Left renal pelvis (tissue), 4 donors: ENCODE data around the gene RBM48. TPM values are rescaled to one million over a fixed set of nuclear protein-coding genes. Genes with fewer than 3 reads are reported as not detected.
"Not testable (repeated sequence)": the region's sequence is repeated elsewhere in the genome, so short reads cannot be mapped to it uniquely, and the experiment has no call there.

Source experiments
- DNase-seq, 4 donors: peaks; one replicate each; pipeline ENCODE4 v3.0.0-alpha.2; 2013; ENCODE audit warnings: low read depth in 4 of 4, low spot score in 3 of 4
- polyA plus RNA-seq, 4 donors: library from polyadenylated mRNA; unstranded; fragments of 120-200 nt; gene quantifications; one replicate each; pipeline ENCODE4 v1.2.1, GENCODE V29; 2013; ENCODE audit not compliant: insufficient read length in 4 of 4

Gene RBM48
- polyA plus RNA-seq, 4 donors: 17.0 to 21.7 (median 18.1) TPM

GRCh38 chr7:92534572-92534971, 6.0 kb downstream of the RBM48 start:
- no peak for DNase-seq

- DNase-seq: not testable (repeated sequence)
Observed at GRCh38 chr7:92543542-92543941, 14.9 kb downstream of the RBM48 start.

GRCh38 chr7:92545116-92545515, 16.5 kb downstream of the RBM48 start:
- DNase-seq: not testable (repeated sequence)

- DNase-seq: no peak
Observed at GRCh38 chr7:92546856-92547497, 18.4 kb downstream of the RBM48 start.

GRCh38 chr7:92547579-92547978, 19.0 kb downstream of the RBM48 start:
- no peak for DNase-seq

- no peak for DNase-seq
Observed at GRCh38 chr7:92550194-92550593, 21.6 kb downstream of the RBM48 start.

GRCh38 chr7:92557249-92557648, 28.7 kb downstream of the RBM48 start:
- no peak for DNase-seq

GRCh38 chr7:92557808-92558362, 29.3 kb downstream of the RBM48 start:
- DNase-seq: no peak

GRCh38 chr7:92560602-92561001, 32.0 kb downstream of the RBM48 start:
- DNase-seq: no peak

- DNase-seq: no peak
Observed at GRCh38 chr7:92563345-92563744, 34.8 kb downstream of the RBM48 start.

- DNase-seq: no peak
Observed at GRCh38 chr7:92567460-92567859, 38.9 kb downstream of the RBM48 start.

- no peak for DNase-seq
Observed at GRCh38 chr7:92569137-92569536, 40.5 kb downstream of the RBM48 start.

- DNase-seq: no peak
Observed at GRCh38 chr7:92576296-92576695, 47.7 kb downstream of the RBM48 start.

GRCh38 chr7:92582948-92583347, 54.4 kb downstream of the RBM48 start:
- no peak for DNase-seq

- no peak for DNase-seq
Observed at GRCh38 chr7:92584953-92585352, 56.4 kb downstream of the RBM48 start.

GRCh38 chr7:92586403-92586802, 57.8 kb downstream of the RBM48 start:
- DNase-seq: no peak

- no peak for DNase-seq
Observed at GRCh38 chr7:92586841-92587240, 58.2 kb downstream of the RBM48 start.

Other genes with a start within 250 kb of the RBM48 start
- 10 to 100 TPM; 32.4 to 63.4 (median 40.3) TPM for gene GATAD1, start 81.3 kb upstream of the RBM48 start, polyA plus RNA-seq
- gene ERVW-1, start 50.8 kb upstream of the RBM48 start, polyA plus RNA-seq: 1 to 10 TPM in 2 of 4 donors, under 1 TPM in 2; 0.44 to 2.1 (median 0.80) TPM
- 10 to 100 TPM; 23.2 to 51.8 (median 37.6) TPM for gene PEX1, start 275 bp upstream of the RBM48 start, polyA plus RNA-seq
- gene FAM133B, start 61.6 kb downstream of the RBM48 start, polyA plus RNA-seq: 10 to 100 TPM; 33.1 to 58.4 (median 42.4) TPM